Choroid plexus epithelial cell (primary cell): ENCODE measurements around the gene INHA.
A peak's percentile ranks its signal among the peaks of the same experiment; 100 is the strongest.

ENCODE experiments used
- DNase-seq: peaks from one replicate; pipeline ENCODE4 v3.0.0-alpha.2; 2010; ENCODE audit warnings: low read depth
- H3K4me3 ChIP-seq: 2 replicates; pipeline ENCODE4 v1.5.1; 2011; ENCODE audit warnings: low read depth, mild to moderate bottlenecking, control low read depth, low read length, moderate library complexity
- CTCF ChIP-seq: conservative IDR thresholded peaks from 2 replicates; pipeline ENCODE4 v1.5.1; 2011; ENCODE audit warnings: low read depth, mild to moderate bottlenecking, control low read depth, inconsistent platforms, low read length, moderate library complexity

Gene INHA

GRCh38 chr2:219527472-219527871 lies 44.6 kb upstream of the INHA start:
- DNase-seq: no peak
- H3K4me3 ChIP-seq: no peak overlapping the region
- no peak for TF ChIP-seq CTCF

GRCh38 chr2:219530048-219530963 lies 41.8 kb upstream of the INHA start:
- DNase-seq: peak; percentile 88
- no peak overlapping the region for H3K4me3 ChIP-seq
- peak; percentile 96 for TF ChIP-seq CTCF

- TF ChIP-seq CTCF: no peak
- DNase-seq: no peak
- no peak overlapping the region for H3K4me3 ChIP-seq
These were observed 40.3 kb upstream of the INHA start for GRCh38 chr2:219531639-219532377.

GRCh38 chr2:219532378-219532649 lies 39.8 kb upstream of the INHA start:
- TF ChIP-seq CTCF: no peak
- no peak overlapping the region for H3K4me3 ChIP-seq
- no peak for DNase-seq

- TF ChIP-seq CTCF: no peak
- H3K4me3 ChIP-seq: no peak overlapping the region
- DNase-seq: no peak
These were observed 38.0 kb upstream of the INHA start for GRCh38 chr2:219533930-219534661.

- no peak for DNase-seq
- no peak for TF ChIP-seq CTCF
- no peak overlapping the region for H3K4me3 ChIP-seq
These were observed 35.7 kb upstream of the INHA start for GRCh38 chr2:219536425-219536824.
